ENCODE results near the gene TAS2R46.

Gene TAS2R46

GRCh38 chr12:11092128-11092527 lies 30.0 kb upstream of the TAS2R46 start, which contains the start of gene TAS2R43:
TAS2R43 (minus strand) TSS chr12:11092313; CDS start chr12:11092229, 84 bp downstream.
- no peaks in the 10 kb centered on the region for H3K4me1 ChIP-seq (ENCODE audit: control insufficient read depth in 1 of 2, insufficient read depth in 1 of 2, low read depth in 1 of 2, low read length in 1 of 2)
- no peaks in the 10 kb centered on the region for H3K27me3 ChIP-seq
- no peaks in the 10 kb centered on the region for H3K9me3 ChIP-seq
- H3K27ac ChIP-seq: no peak within 1 kb of the TSS
- no peak within 1 kb of the TSS for H3K4me3 ChIP-seq (ENCODE audit: low read depth in 1 of 2, low read length in 1 of 2)
- no peaks in the 10 kb centered on the region for H3K36me3 ChIP-seq
- no peak for TF ChIP-seq CTCF (IDR thresholded peaks at IDR 0.05)

- H3K4me1 ChIP-seq (ENCODE audit: control insufficient read depth in 1 of 2, insufficient read depth in 1 of 2, low read depth in 1 of 2, low read length in 1 of 2): no peaks in the 10 kb centered on the region
- H3K27me3 ChIP-seq: no peaks in the 10 kb centered on the region
- H3K4me3 ChIP-seq (ENCODE audit: low read depth in 1 of 2, low read length in 1 of 2): no peak overlapping the region
- H3K9me3 ChIP-seq: no peaks in the 10 kb centered on the region
- H3K27ac ChIP-seq: no peak overlapping the region
- no peak for TF ChIP-seq CTCF (IDR thresholded peaks at IDR 0.05)
- H3K36me3 ChIP-seq: no peaks in the 10 kb centered on the region
Observed at GRCh38 chr12:11089246-11089645, 27.2 kb upstream of the TAS2R46 start.

GRCh38 chr12:11085419-11085818 lies 23.3 kb upstream of the TAS2R46 start:
- no peaks in the 10 kb centered on the region for H3K36me3 ChIP-seq
- no peak for TF ChIP-seq CTCF (IDR thresholded peaks at IDR 0.05)
- H3K9me3 ChIP-seq: no peaks in the 10 kb centered on the region
- H3K4me3 ChIP-seq (ENCODE audit: low read depth in 1 of 2, low read length in 1 of 2): no peak overlapping the region
- no peaks in the 10 kb centered on the region for H3K4me1 ChIP-seq (ENCODE audit: control insufficient read depth in 1 of 2, insufficient read depth in 1 of 2, low read depth in 1 of 2, low read length in 1 of 2)
- no peak overlapping the region for H3K27ac ChIP-seq
- no peaks in the 10 kb centered on the region for H3K27me3 ChIP-seq

- TF ChIP-seq CTCF (IDR thresholded peaks at IDR 0.05): no peak
- no peaks in the 10 kb centered on the region for H3K36me3 ChIP-seq
- no peaks in the 10 kb centered on the region for H3K27me3 ChIP-seq
- H3K9me3 ChIP-seq: no peaks in the 10 kb centered on the region
- H3K27ac ChIP-seq: no peak overlapping the region
- H3K4me3 ChIP-seq (ENCODE audit: low read depth in 1 of 2, low read length in 1 of 2): no peak overlapping the region
- H3K4me1 ChIP-seq (ENCODE audit: control insufficient read depth in 1 of 2, insufficient read depth in 1 of 2, low read depth in 1 of 2, low read length in 1 of 2): no peaks in the 10 kb centered on the region
Observed at GRCh38 chr12:11081987-11082386, 19.9 kb upstream of the TAS2R46 start.

- no peak overlapping the region for H3K4me3 ChIP-seq (ENCODE audit: low read depth in 1 of 2, low read length in 1 of 2)
- no peaks in the 10 kb centered on the region for H3K27me3 ChIP-seq
- H3K9me3 ChIP-seq: no peaks in the 10 kb centered on the region
- TF ChIP-seq CTCF (IDR thresholded peaks at IDR 0.05): no peak
- H3K36me3 ChIP-seq: no peaks in the 10 kb centered on the region
- no peak overlapping the region for H3K27ac ChIP-seq
- H3K4me1 ChIP-seq (ENCODE audit: control insufficient read depth in 1 of 2, insufficient read depth in 1 of 2, low read depth in 1 of 2, low read length in 1 of 2): no peaks in the 10 kb centered on the region
Observed at GRCh38 chr12:11078246-11078645, 16.2 kb upstream of the TAS2R46 start.

GRCh38 chr12:11075642-11076041 lies 13.5 kb upstream of the TAS2R46 start:
- Histone ChIP-seq H3K36me3 (no peaks in the 10 kb centered on the region), H3K27me3 (no peaks in the 10 kb centered on the region), H3K27ac (no peak overlapping the region), H3K9me3 (no peaks in the 10 kb centered on the region), H3K4me3 (ENCODE audit: low read depth in 1 of 2, low read length in 1 of 2) (no peak overlapping the region), H3K4me1 (ENCODE audit: control insufficient read depth in 1 of 2, insufficient read depth in 1 of 2, low read depth in 1 of 2, low read length in 1 of 2) (no peaks in the 10 kb centered on the region)
- TF ChIP-seq CTCF (IDR thresholded peaks at IDR 0.05): no peak
